ENCODE data around the gene ABCC6. TPM values are rescaled to one million over a fixed set of nuclear protein-coding genes. Genes with fewer than 3 reads are reported as not detected.
"Not testable (repeated sequence)": the region's sequence is repeated elsewhere in the genome, so short reads cannot be mapped to it uniquely, and the experiment has no call there.

The ABCC6 gene
- total RNA-seq: 0.99 to 2.7 TPM (median 1.5 TPM) in 3 replicates
- long read RNA-seq, partial matches to known transcripts: 0 of 1 reads
- long read RNA-seq, other reads (novel, unspliced or antisense): 1 of 1 reads

DNA sequence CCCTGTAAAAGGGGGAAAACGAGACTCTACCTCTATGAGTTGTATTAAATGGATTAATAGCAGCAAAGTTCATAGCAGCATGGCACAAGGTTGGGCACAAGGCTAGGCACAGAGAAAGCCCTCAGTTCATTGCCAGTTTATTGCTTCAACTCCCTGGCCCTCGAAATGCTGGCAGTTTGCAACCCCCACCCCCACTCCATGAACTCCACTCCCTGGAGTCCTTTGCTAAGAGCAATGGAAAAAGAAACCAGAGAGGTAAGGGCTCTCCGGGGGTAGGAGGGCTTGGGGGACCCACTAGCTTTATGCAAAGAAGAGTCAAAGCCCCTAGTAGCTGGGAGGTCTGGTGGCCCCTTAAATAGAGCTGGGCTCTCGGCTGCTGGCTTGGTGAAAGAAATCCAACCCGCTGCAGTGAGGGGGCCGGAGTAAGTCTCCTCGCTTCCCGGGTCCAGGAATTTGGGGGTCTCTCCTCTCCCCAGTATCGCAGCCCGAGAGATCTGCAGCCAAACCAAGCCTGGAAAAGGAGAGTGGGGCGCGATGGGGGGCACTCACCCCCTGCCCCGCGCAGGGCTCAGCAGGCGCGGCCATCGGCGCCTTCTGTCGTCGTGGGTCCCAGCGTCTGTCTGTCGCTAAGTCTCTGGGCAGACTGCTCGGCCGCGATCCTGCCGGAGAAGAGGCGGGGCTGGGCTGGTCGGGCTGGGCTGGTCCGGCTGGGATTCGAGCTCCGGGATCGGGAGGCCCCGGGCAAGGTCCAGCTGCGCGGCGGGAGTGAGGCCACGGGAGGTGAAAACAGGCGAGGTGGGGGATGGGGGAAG, at the start of gene ABCC6:
ABCC6 (minus strand) TSS at position 645 of the 812 bp plus-strand sequence; CDS start at position 585, 60 bp downstream.
- not testable (repeated sequence) for H3K9me3 Mint-ChIP-seq (ENCODE audit: low read depth); DNase-seq (ENCODE audit: low spot score); H3K4me1 Mint-ChIP-seq (ENCODE audit: low read depth); H3K36me3 Mint-ChIP-seq (ENCODE audit: low read depth); H3K27ac Mint-ChIP-seq (ENCODE audit: unreplicated experiment); H3K27me3 Mint-ChIP-seq (ENCODE audit: low read depth)
- H3K4me3 Mint-ChIP-seq (ENCODE audit: unreplicated experiment): peak within 1 kb of the TSS; percentile 28

DNA sequence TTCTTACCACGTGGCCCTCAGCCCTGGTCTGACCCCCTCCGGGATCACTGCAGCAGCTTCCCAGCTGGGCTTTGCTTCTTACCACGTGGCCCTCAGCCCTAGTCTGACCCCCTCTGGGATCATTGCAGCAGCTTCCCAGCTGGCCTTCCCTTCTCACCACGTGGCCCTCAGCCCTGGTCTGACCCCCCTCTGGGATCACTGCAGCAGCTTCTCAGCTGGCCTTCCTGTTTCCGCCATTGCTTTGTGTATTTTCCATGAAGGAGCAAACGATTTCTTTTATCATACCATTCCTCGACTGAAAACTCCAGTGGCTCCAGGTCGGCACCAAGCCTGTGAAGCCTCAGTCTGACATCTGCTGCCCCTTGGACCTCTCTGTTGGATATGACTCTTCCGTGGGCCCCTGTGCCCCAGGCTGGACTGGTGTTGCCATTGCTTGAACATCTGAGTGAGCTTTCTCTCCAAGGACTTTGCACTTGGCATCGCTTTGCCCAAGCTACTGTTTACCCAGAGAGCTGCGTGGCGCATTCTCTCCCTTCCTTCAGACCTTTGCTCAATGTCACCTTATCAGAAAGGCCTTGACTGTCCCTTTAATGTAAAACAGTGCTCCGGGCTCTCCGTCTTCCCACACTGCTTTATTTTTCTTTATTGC, 49.4 kb upstream of the ABCC6 start:
- H3K4me3 Mint-ChIP-seq (ENCODE audit: unreplicated experiment); H3K27me3 Mint-ChIP-seq (ENCODE audit: low read depth); H3K4me1 Mint-ChIP-seq (ENCODE audit: low read depth); H3K9me3 Mint-ChIP-seq (ENCODE audit: low read depth); H3K36me3 Mint-ChIP-seq (ENCODE audit: low read depth); DNase-seq (ENCODE audit: low spot score); H3K27ac Mint-ChIP-seq (ENCODE audit: unreplicated experiment): not testable (repeated sequence)

DNA sequence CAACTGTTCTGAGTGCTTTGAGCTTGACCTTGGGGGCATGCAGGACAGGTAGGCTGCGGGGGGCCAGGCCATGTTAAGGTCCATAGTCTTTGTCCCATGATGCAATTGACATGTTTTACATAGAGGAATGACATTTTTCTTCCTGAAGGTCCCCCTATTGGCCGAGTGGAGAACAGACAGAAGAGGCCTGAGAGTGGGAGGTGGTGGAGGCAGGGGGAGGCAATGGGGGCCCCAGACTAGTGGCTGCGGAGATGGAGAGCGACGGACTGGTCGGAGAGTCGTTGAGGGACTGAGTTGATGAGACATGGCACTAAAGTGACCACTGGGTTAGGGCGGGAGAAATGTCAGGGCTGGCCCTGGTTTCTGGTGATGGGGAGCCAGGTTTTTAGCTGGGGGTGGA, 48.4 kb upstream of the ABCC6 start:
- not testable (repeated sequence) for H3K4me1 Mint-ChIP-seq (ENCODE audit: low read depth); DNase-seq (ENCODE audit: low spot score); H3K9me3 Mint-ChIP-seq (ENCODE audit: low read depth); H3K27ac Mint-ChIP-seq (ENCODE audit: unreplicated experiment); H3K4me3 Mint-ChIP-seq (ENCODE audit: unreplicated experiment); H3K27me3 Mint-ChIP-seq (ENCODE audit: low read depth); H3K36me3 Mint-ChIP-seq (ENCODE audit: low read depth)

DNA sequence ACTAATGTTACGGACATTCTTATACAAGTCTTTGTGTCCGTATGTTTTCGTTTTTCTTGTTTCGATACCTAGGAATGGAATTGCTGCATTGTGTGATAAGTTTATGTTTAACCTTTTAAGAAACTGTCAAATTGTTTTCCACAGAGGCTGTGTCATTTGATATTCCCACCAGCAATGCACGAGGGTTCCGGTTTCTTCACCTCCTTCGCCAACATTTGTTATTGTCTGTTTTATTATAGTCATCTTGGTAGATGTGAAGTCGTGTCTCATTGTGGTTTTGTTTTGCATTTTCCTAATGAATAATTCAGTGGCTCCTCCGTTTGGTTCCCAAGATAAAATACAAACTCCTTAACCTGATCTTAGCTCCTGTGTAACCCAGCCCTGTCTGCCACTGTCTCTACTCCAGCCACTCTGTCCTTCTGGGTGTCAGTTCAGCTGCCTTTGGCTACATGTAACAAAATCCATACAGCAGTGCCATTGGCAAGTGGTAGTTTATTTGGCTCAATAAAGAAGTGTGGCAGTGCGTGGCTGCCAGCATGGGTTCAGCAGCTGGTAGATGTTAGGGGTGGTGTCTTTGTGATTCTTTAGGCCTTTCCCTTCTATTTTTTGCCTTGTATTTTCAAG, 45.0 kb upstream of the ABCC6 start:
- H3K9me3 Mint-ChIP-seq (ENCODE audit: low read depth); H3K4me3 Mint-ChIP-seq (ENCODE audit: unreplicated experiment); DNase-seq (ENCODE audit: low spot score); H3K36me3 Mint-ChIP-seq (ENCODE audit: low read depth); H3K4me1 Mint-ChIP-seq (ENCODE audit: low read depth); H3K27ac Mint-ChIP-seq (ENCODE audit: unreplicated experiment); H3K27me3 Mint-ChIP-seq (ENCODE audit: low read depth): not testable (repeated sequence)

GRCh38 chr16:16267708-16268107, 44.4 kb upstream of the ABCC6 start:
- DNase-seq (ENCODE audit: low spot score); H3K4me3 Mint-ChIP-seq (ENCODE audit: unreplicated experiment); H3K9me3 Mint-ChIP-seq (ENCODE audit: low read depth); H3K27me3 Mint-ChIP-seq (ENCODE audit: low read depth); H3K4me1 Mint-ChIP-seq (ENCODE audit: low read depth); H3K27ac Mint-ChIP-seq (ENCODE audit: unreplicated experiment): not testable (repeated sequence)
- peaks cover 11% of the 10 kb centered on the region for H3K36me3 Mint-ChIP-seq (ENCODE audit: low read depth)

GRCh38 chr16:16265044-16265443, 41.8 kb upstream of the ABCC6 start:
- not testable (repeated sequence) for H3K4me3 Mint-ChIP-seq (ENCODE audit: unreplicated experiment); H3K27me3 Mint-ChIP-seq (ENCODE audit: low read depth); H3K4me1 Mint-ChIP-seq (ENCODE audit: low read depth); DNase-seq (ENCODE audit: low spot score); H3K9me3 Mint-ChIP-seq (ENCODE audit: low read depth); H3K27ac Mint-ChIP-seq (ENCODE audit: unreplicated experiment)
- peaks cover 11% of the 10 kb centered on the region for H3K36me3 Mint-ChIP-seq (ENCODE audit: low read depth)

DNA sequence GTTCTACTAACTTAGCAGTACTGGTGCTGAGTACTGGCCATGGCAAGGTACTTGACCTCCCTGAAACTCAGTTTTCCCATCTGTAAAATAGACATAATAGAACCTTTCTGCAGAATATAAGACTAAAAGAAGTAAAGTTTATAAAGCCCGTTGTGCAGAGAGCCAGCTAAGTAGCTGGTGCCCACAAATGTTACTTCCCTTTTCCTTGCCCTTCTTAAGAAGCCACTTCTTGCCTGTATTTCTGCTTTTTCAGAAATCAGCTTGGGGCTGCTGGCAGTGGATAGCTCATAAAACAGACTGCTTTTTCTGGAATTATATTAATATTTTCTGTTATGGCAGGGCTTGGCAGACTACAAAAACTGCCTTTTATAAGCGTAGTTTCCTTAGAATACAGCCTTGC, 40.7 kb upstream of the ABCC6 start:
- H3K27ac Mint-ChIP-seq (ENCODE audit: unreplicated experiment); H3K27me3 Mint-ChIP-seq (ENCODE audit: low read depth); H3K4me1 Mint-ChIP-seq (ENCODE audit: low read depth); H3K9me3 Mint-ChIP-seq (ENCODE audit: low read depth); H3K4me3 Mint-ChIP-seq (ENCODE audit: unreplicated experiment); DNase-seq (ENCODE audit: low spot score): not testable (repeated sequence)
- H3K36me3 Mint-ChIP-seq (ENCODE audit: low read depth): peaks cover 11% of the 10 kb centered on the region

- not testable (repeated sequence) for H3K4me1 Mint-ChIP-seq (ENCODE audit: low read depth); H3K27me3 Mint-ChIP-seq (ENCODE audit: low read depth); DNase-seq (ENCODE audit: low spot score); H3K27ac Mint-ChIP-seq (ENCODE audit: unreplicated experiment); H3K9me3 Mint-ChIP-seq (ENCODE audit: low read depth); H3K4me3 Mint-ChIP-seq (ENCODE audit: unreplicated experiment); H3K36me3 Mint-ChIP-seq (ENCODE audit: low read depth)
These were observed 39.8 kb upstream of the ABCC6 start for GRCh38 chr16:16262954-16263555.

DNA sequence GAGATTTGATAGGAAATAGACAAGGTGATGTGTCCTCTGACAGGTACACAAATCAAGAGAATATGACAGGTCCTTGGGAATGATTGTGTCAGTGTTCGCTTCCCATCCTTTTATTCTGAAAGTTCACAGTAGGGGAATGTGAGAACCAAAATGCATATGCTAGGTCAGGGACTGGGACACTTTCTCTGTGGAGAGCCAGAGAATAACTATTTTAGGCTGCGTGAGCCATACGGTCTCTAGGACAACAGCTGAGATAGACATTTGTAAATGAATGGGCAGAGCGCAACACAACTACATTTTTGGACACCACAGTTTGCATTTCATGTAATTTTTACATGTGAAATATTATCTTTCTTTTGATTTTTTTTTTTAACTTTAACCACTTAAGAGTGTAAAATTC, 36.7 kb upstream of the ABCC6 start:
- H3K9me3 Mint-ChIP-seq (ENCODE audit: low read depth); H3K27me3 Mint-ChIP-seq (ENCODE audit: low read depth); H3K4me3 Mint-ChIP-seq (ENCODE audit: unreplicated experiment); H3K27ac Mint-ChIP-seq (ENCODE audit: unreplicated experiment); DNase-seq (ENCODE audit: low spot score); H3K4me1 Mint-ChIP-seq (ENCODE audit: low read depth); H3K36me3 Mint-ChIP-seq (ENCODE audit: low read depth): not testable (repeated sequence)

DNA sequence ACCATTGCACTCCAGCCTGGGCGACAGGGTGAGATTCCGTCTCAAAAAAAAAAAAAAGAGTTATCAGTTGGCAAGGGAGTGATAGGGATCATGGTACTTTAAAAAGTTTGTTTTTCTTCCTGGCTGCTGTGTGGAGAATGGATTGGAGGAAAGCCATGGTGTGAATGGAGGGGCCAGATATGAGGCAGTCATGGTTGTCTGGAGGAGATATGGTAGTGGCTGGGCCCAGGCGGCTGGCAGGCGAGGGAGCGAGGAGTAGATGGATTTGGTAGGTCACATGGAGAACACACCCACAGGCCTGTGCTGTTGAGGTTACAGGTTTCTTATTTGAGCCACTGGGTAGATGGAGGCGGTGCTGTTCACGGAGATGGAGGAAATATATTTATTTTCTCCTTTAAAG, 35.5 kb upstream of the ABCC6 start:
- H3K27ac Mint-ChIP-seq (ENCODE audit: unreplicated experiment); H3K4me1 Mint-ChIP-seq (ENCODE audit: low read depth); H3K9me3 Mint-ChIP-seq (ENCODE audit: low read depth); H3K4me3 Mint-ChIP-seq (ENCODE audit: unreplicated experiment); DNase-seq (ENCODE audit: low spot score); H3K36me3 Mint-ChIP-seq (ENCODE audit: low read depth); H3K27me3 Mint-ChIP-seq (ENCODE audit: low read depth): not testable (repeated sequence)
